ENCODE results near the gene NT5C3B.
"Not testable (repeated sequence)": the region's sequence is repeated elsewhere in the genome, so short reads cannot be mapped to it uniquely, and the experiment has no call there.

- not testable (repeated sequence) for TF ChIP-seq CTCF (IDR thresholded peaks at IDR 0.05); JUND (IDR thresholded peaks at IDR 0.05); POLR2AphosphoS5 (IDR thresholded peaks at IDR 0.05; ENCODE audit: low read depth, low read length); USF2 (IDR thresholded peaks at IDR 0.05; ENCODE audit: borderline replicate concordance, low read depth, low read length); CHD2 (IDR thresholded peaks at IDR 0.05; ENCODE audit: low read length, partially characterized antibody); RAD21 (IDR thresholded peaks at IDR 0.05; ENCODE audit: low read length); FOXM1 (IDR thresholded peaks at IDR 0.05; ENCODE audit: low read depth); GABPA (IDR thresholded peaks at IDR 0.05; ENCODE audit: low read depth); ELF1 (IDR thresholded peaks at IDR 0.05); GATA2 (CRISPR knock-in tag; IDR thresholded peaks at IDR 0.05)
Observed at GRCh38 chr17:41839448-41839847, 3.4 kb upstream of the NT5C3B start.

All from SK-N-SH (cell line).